AG09309 (cell line): ENCODE data around the gene CDK5RAP1.

ENCODE experiments used
- DNase-seq: peaks from one replicate; pipeline ENCODE4 v3.0.0-alpha.2; 2010; ENCODE audit warnings: low read depth
- H3K4me3 ChIP-seq: 2 replicates; pipeline ENCODE4 v1.5.1; 2011; ENCODE audit warnings: mild to moderate bottlenecking, low read depth, low read length, moderate library complexity; ENCODE audit not compliant: control insufficient read depth
- CTCF ChIP-seq: IDR thresholded peaks from 2 replicates; pipeline ENCODE4 v1.5.1; 2011; ENCODE audit warnings: mild to moderate bottlenecking, low read depth, low read length, inconsistent platforms; ENCODE audit not compliant: insufficient read depth, control insufficient read depth; ENCODE audit errors: missing control alignments

Gene CDK5RAP1

GRCh38 chr20:33337119-33337518 lies 64.2 kb downstream of the CDK5RAP1 start:
- no peak for DNase-seq
- no peak for TF ChIP-seq CTCF
- H3K4me3 ChIP-seq = no peak overlapping the region

- H3K4me3 ChIP-seq = no peak overlapping the region
- no peak for DNase-seq
- no peak for TF ChIP-seq CTCF
Observed at GRCh38 chr20:33336375-33336774, 64.9 kb downstream of the CDK5RAP1 start.

GRCh38 chr20:33334111-33334510 lies 67.2 kb downstream of the CDK5RAP1 start:
- DNase-seq = no peak
- no peak for TF ChIP-seq CTCF
- no peak overlapping the region for H3K4me3 ChIP-seq

- no peak overlapping the region for H3K4me3 ChIP-seq
- DNase-seq = no peak
- TF ChIP-seq CTCF = no peak
Observed at GRCh38 chr20:33333616-33334015, 67.7 kb downstream of the CDK5RAP1 start.

- no peak for TF ChIP-seq CTCF
- DNase-seq = no peak
Observed at GRCh38 chr20:33332905-33333456, 68.3 kb downstream of the CDK5RAP1 start.

GRCh38 chr20:33328157-33329137 lies 72.9 kb downstream of the CDK5RAP1 start:
- no peak for TF ChIP-seq CTCF
- H3K4me3 ChIP-seq = no peak overlapping the region
- DNase-seq = no peak

More at GRCh38 chr20:33332905-33333456, 68.3 kb downstream of the CDK5RAP1 start:
- no peak overlapping the region for H3K4me3 ChIP-seq
